HEK293 (cell line): ENCODE data around the gene TAS1R1.

Experiments
- CTCF ChIA-PET: fragments of 350-600 bp; formaldehyde crosslinking; extraction: SDS; loops from one replicate; lab custom pipeline; 2021; ENCODE audit warnings: antibody characterized with exemption; lab: Yijun Ruan, JAX
- POLR2A ChIA-PET: fragments of 300-600 bp; formaldehyde crosslinking; extraction: SDS; loops from one replicate; lab custom pipeline; 2020; ENCODE audit warnings: antibody characterized with exemption, inconsistent platforms; lab: Yijun Ruan, JAX
- H3K27ac ChIP-seq: fragments of 200-500 bp; sonication (Bioruptor generic); 2 replicates; pipeline ENCODE4 v1.5.1; 2014; ENCODE audit warnings: low read depth, low read length, control low read depth, inconsistent platforms; ENCODE audit errors: extremely low read depth
- H3K36me3 ChIP-seq, 2 experiments: fragments of 200-500 bp in 1 of 2; sonication (Bioruptor generic) in 1 of 2; 1 replicate in 1 of 2; 2 replicates in 1 of 2; pipeline ENCODE4 v1.5.1; 2014 to 2017; ENCODE audit warnings: inconsistent platforms in 2 of 2, low read length in 2 of 2; ENCODE audit not compliant: control insufficient read depth in 2 of 2, insufficient read depth in 1 of 2
- H3K4me1 ChIP-seq: fragments of 200-500 bp; sonication (Bioruptor generic); 2 replicates; pipeline ENCODE4 v1.5.1; 2014; ENCODE audit warnings: mild to moderate bottlenecking, low read length, inconsistent platforms; ENCODE audit not compliant: control insufficient read depth, insufficient read depth
- H3K4me3 ChIP-seq: 2 replicates; pipeline ENCODE4 v1.5.1; 2011; ENCODE audit warnings: low read depth, mild to moderate bottlenecking, control low read depth, low read length, moderate library complexity
- H3K9me3 ChIP-seq: fragments of 200-500 bp; sonication (Bioruptor generic); 2 replicates; pipeline ENCODE4 v1.5.1; 2014; ENCODE audit warnings: low read depth, low read length, inconsistent platforms; ENCODE audit not compliant: control insufficient read depth, insufficient read depth
- BCL11B ChIP-seq: fragments of 450-650 bp; formaldehyde crosslinking; IDR thresholded peaks from 2 replicates; pipeline ENCODE4 v1.5.1; 2016; ENCODE audit warnings: low read depth, missing biosample characterization, missing genetic modification characterization
- EGR2 ChIP-seq: fragments of 450-650 bp; formaldehyde crosslinking; IDR thresholded peaks from 2 replicates; pipeline ENCODE4 v1.5.1; 2016; ENCODE audit warnings: low read depth, missing biosample characterization, missing genetic modification characterization
- FEZF1 ChIP-seq: fragments of 450-650 bp; formaldehyde crosslinking; IDR thresholded peaks from 2 replicates; pipeline ENCODE4 v1.5.1; 2016; ENCODE audit warnings: missing biosample characterization, missing genetic modification characterization
- PRDM1 ChIP-seq: fragments of 450-650 bp; formaldehyde crosslinking; IDR thresholded peaks from 2 replicates; pipeline ENCODE4; 2016; ENCODE audit warnings: missing biosample characterization, missing genetic modification characterization
- SCRT2 ChIP-seq: fragments of 450-650 bp; formaldehyde crosslinking; IDR thresholded peaks from 2 replicates; pipeline ENCODE4 v1.5.1; 2016; ENCODE audit warnings: missing biosample characterization, missing genetic modification characterization
- YY1 ChIP-seq: fragments of 450-650 bp; formaldehyde crosslinking; IDR thresholded peaks from 2 replicates; pipeline ENCODE4 v1.5.1; 2018; ENCODE audit warnings: missing biosample characterization, missing genetic modification characterization
- ZFP69B ChIP-seq: fragments of 450-650 bp; formaldehyde crosslinking; IDR thresholded peaks from 2 replicates; pipeline ENCODE4 v1.5.1; 2016; ENCODE audit warnings: missing biosample characterization, missing genetic modification characterization
- ZNF10 ChIP-seq: fragments of 450-650 bp; formaldehyde crosslinking; IDR thresholded peaks from 2 replicates; pipeline ENCODE4 v1.5.1; 2017; ENCODE audit warnings: missing biosample characterization, missing genetic modification characterization
- ZNF175 ChIP-seq: fragments of 450-650 bp; formaldehyde crosslinking; IDR thresholded peaks from 2 replicates; pipeline ENCODE4 v1.5.1; 2016; ENCODE audit warnings: missing biosample characterization, missing genetic modification characterization
- ZNF302 ChIP-seq: fragments of 450-650 bp; formaldehyde crosslinking; IDR thresholded peaks from 2 replicates; pipeline ENCODE4 v1.5.1; 2016; ENCODE audit warnings: missing biosample characterization, missing genetic modification characterization, low read depth
- ZNF311 ChIP-seq: fragments of 450-650 bp; formaldehyde crosslinking; IDR thresholded peaks from 2 replicates; pipeline ENCODE4 v1.5.1; 2017; ENCODE audit warnings: missing biosample characterization, missing genetic modification characterization, borderline replicate concordance
- ZNF324 ChIP-seq: fragments of 450-650 bp; formaldehyde crosslinking; IDR thresholded peaks from 2 replicates; pipeline ENCODE4 v1.5.1; 2016; ENCODE audit warnings: missing biosample characterization, missing genetic modification characterization
- ZNF521 ChIP-seq: fragments of 450-650 bp; formaldehyde crosslinking; IDR thresholded peaks from 2 replicates; pipeline ENCODE4 v1.5.1; 2017; ENCODE audit warnings: missing biosample characterization, mild to moderate bottlenecking, missing genetic modification characterization
- ZNF530 ChIP-seq: fragments of 450-650 bp; formaldehyde crosslinking; IDR thresholded peaks from 2 replicates; pipeline ENCODE4 v1.5.1; 2016; ENCODE audit warnings: low read depth, missing biosample characterization, missing genetic modification characterization
- ZNF600 ChIP-seq: fragments of 450-650 bp; formaldehyde crosslinking; IDR thresholded peaks from 2 replicates; pipeline ENCODE4 v1.5.1; 2016; ENCODE audit warnings: missing biosample characterization, missing genetic modification characterization
- ZNF626 ChIP-seq: fragments of 450-650 bp; sonication (Bioruptor Pico); formaldehyde crosslinking; IDR thresholded peaks from 2 replicates; pipeline ENCODE4 v1.5.1; 2018; ENCODE audit warnings: missing biosample characterization, missing genetic modification characterization, inconsistent platforms
- ZNF664 ChIP-seq: fragments of 450-650 bp; formaldehyde crosslinking; IDR thresholded peaks from 2 replicates; pipeline ENCODE4 v1.5.1; 2016; ENCODE audit warnings: missing biosample characterization, missing genetic modification characterization
- ZNF768 ChIP-seq: fragments of 450-650 bp; formaldehyde crosslinking; IDR thresholded peaks from 2 replicates; pipeline ENCODE4 v1.5.1; 2018; ENCODE audit warnings: missing biosample characterization, mild to moderate bottlenecking, missing genetic modification characterization
- TF ChIP-seq, protein P1 (sequence below): fragments of 450-650 bp; formaldehyde crosslinking; IDR thresholded peaks from 2 replicates; pipeline ENCODE4 v1.5.1; 2016; ENCODE audit warnings: missing biosample characterization, missing genetic modification characterization
- TF ChIP-seq, protein P2 (sequence below): fragments of 450-650 bp; formaldehyde crosslinking; IDR thresholded peaks from 2 replicates; pipeline ENCODE4 v1.5.1; 2016; ENCODE audit warnings: missing biosample characterization, missing genetic modification characterization
- TF ChIP-seq, protein P3 (sequence below): fragments of 450-650 bp; formaldehyde crosslinking; IDR thresholded peaks from 2 replicates; pipeline ENCODE4 v1.5.1; 2016; ENCODE audit warnings: missing biosample characterization, missing genetic modification characterization

Gene TAS1R1

DNA sequence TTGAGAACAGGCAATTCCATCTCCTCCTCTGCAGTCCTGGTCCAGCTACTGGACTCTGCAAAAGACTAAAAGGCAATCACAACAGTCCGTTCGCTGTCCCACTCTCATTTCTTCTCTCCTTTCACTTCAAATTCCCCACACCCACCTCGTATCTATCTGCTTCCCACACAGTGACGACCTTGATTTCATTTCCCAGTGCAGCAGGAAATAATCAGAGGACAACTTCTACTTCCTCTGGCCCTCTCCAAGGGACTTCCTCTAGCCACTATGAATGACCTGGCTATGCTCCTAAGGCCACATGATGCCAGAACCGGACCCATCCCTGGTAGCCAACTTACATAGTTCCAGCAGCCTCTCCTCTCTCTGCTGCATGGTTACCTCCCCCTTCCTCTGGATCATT, 8.8 kb upstream of the TAS1R1 start:
- POLR2A ChIA-PET: no interaction called here
- CTCF ChIA-PET: interaction anchor here (0.7 kb wide), 2 partner anchors 8 to 965 kb away, joined by 3 read pairs; partner anchors contain the start of gene NOL9

DNA sequence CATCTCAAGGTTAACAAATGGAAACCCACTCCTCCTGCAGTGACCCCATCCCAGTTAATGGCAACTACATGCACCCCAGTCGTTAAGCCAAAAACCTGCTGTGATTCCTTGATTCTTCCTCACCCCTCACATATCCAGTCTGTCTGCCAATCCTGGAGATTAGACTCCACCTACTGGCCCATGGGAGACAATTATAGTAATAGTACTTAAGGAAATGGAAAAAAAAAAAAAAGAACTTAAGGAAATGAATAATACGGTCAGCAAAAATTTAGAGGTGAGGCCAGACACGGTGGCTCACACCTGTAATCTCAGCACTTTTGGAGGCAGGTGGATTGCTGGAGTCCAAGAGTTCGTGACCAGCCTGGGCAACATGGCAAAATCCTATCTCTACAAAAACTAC, 7.8 kb upstream of the TAS1R1 start:
- ChIA-PET CTCF (interaction anchor here (0.6 kb wide), 1 partner anchor 30 kb away, joined by 4 read pairs; no protein-coding TSS in a partner anchor), POLR2A (interaction anchor here (1.1 kb wide), 1 partner anchor 24 kb away, joined by 3 read pairs; no protein-coding TSS in a partner anchor)
- H3K27ac ChIP-seq: no peak overlapping the region
- H3K9me3 ChIP-seq: no peaks in the 10 kb centered on the region
- H3K36me3 ChIP-seq: peaks cover 34 to 92% of the 10 kb centered on the region in 2 experiments
- TF ChIP-seq ZNF302 (tag by site-specific recombination) (no peak), SCRT2 (tag by site-specific recombination) (no peak), YY1 (tag by site-specific recombination) (no peak), ZNF768 (tag by site-specific recombination) (no peak), ZNF175 (tag by site-specific recombination) (no peak), FEZF1 (no peak), ZNF311 (tag by site-specific recombination) (no peak), ZNF324 (tag by site-specific recombination) (no peak), ZNF530 (tag by site-specific recombination) (no peak), ZFP69B (no peak), ZNF10 (tag by site-specific recombination) (no peak), ZNF521 (tag by site-specific recombination) (no peak), ZNF626 (tag by site-specific recombination) (no peak), ZNF664 (tag by site-specific recombination) (0 out of 2 replicates have a peak, but pooled peaks have one; percentile 10)
- TF ChIP-seq, protein P1, sequence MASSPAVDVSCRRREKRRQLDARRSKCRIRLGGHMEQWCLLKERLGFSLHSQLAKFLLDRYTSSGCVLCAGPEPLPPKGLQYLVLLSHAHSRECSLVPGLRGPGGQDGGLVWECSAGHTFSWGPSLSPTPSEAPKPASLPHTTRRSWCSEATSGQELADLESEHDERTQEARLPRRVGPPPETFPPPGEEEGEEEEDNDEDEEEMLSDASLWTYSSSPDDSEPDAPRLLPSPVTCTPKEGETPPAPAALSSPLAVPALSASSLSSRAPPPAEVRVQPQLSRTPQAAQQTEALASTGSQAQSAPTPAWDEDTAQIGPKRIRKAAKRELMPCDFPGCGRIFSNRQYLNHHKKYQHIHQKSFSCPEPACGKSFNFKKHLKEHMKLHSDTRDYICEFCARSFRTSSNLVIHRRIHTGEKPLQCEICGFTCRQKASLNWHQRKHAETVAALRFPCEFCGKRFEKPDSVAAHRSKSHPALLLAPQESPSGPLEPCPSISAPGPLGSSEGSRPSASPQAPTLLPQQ (tag by site-specific recombination): no peak
- TF ChIP-seq, protein P2, sequence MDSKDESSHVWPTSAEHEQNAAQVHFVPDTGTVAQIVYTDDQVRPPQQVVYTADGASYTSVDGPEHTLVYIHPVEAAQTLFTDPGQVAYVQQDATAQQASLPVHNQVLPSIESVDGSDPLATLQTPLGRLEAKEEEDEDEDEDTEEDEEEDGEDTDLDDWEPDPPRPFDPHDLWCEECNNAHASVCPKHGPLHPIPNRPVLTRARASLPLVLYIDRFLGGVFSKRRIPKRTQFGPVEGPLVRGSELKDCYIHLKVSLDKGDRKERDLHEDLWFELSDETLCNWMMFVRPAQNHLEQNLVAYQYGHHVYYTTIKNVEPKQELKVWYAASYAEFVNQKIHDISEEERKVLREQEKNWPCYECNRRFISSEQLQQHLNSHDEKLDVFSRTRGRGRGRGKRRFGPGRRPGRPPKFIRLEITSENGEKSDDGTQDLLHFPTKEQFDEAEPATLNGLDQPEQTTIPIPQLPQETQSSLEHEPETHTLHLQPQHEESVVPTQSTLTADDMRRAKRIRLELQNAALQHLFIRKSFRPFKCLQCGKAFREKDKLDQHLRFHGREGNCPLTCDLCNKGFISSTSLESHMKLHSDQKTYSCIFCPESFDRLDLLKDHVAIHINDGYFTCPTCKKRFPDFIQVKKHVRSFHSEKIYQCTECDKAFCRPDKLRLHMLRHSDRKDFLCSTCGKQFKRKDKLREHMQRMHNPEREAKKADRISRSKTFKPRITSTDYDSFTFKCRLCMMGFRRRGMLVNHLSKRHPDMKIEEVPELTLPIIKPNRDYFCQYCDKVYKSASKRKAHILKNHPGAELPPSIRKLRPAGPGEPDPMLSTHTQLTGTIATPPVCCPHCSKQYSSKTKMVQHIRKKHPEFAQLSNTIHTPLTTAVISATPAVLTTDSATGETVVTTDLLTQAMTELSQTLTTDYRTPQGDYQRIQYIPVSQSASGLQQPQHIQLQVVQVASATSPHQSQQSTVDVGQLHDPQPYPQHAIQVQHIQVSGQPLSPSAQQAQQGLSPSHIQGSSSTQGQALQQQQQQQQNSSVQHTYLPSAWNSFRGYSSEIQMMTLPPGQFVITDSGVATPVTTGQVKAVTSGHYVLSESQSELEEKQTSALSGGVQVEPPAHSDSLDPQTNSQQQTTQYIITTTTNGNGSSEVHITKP: no peak
- TF ChIP-seq, protein P3, sequence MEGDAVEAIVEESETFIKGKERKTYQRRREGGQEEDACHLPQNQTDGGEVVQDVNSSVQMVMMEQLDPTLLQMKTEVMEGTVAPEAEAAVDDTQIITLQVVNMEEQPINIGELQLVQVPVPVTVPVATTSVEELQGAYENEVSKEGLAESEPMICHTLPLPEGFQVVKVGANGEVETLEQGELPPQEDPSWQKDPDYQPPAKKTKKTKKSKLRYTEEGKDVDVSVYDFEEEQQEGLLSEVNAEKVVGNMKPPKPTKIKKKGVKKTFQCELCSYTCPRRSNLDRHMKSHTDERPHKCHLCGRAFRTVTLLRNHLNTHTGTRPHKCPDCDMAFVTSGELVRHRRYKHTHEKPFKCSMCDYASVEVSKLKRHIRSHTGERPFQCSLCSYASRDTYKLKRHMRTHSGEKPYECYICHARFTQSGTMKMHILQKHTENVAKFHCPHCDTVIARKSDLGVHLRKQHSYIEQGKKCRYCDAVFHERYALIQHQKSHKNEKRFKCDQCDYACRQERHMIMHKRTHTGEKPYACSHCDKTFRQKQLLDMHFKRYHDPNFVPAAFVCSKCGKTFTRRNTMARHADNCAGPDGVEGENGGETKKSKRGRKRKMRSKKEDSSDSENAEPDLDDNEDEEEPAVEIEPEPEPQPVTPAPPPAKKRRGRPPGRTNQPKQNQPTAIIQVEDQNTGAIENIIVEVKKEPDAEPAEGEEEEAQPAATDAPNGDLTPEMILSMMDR: peak; percentile 42; the same call in 1 of the 2 replicates
- TF ChIP-seq, all 188 proteins: peak for 2
- Histone ChIP-seq H3K4me3 (no peak overlapping the region), H3K4me1 (no peaks in the 10 kb centered on the region)

More for the DNA sequence above, 8.8 kb upstream of the TAS1R1 start:
- no peak overlapping the region for H3K4me3 ChIP-seq
- H3K27ac ChIP-seq: no peak overlapping the region
- TF ChIP-seq EGR2 (tag by site-specific recombination) (peak; percentile 62), ZNF600 (tag by site-specific recombination) (0 out of 2 replicates have a peak, but pooled peaks have one; percentile 10), PRDM1 (tag by site-specific recombination) (peak; percentile 55), BCL11B (tag by site-specific recombination) (no peak)
- TF ChIP-seq, all 188 proteins: peak for 3
- Histone ChIP-seq H3K9me3 (no peaks in the 10 kb centered on the region), H3K4me1 (no peaks in the 10 kb centered on the region), H3K36me3 (peaks cover 38 to 98% of the 10 kb centered on the region in 2 experiments)
